ENCODE measurements around the gene FAM174C.

DNA sequence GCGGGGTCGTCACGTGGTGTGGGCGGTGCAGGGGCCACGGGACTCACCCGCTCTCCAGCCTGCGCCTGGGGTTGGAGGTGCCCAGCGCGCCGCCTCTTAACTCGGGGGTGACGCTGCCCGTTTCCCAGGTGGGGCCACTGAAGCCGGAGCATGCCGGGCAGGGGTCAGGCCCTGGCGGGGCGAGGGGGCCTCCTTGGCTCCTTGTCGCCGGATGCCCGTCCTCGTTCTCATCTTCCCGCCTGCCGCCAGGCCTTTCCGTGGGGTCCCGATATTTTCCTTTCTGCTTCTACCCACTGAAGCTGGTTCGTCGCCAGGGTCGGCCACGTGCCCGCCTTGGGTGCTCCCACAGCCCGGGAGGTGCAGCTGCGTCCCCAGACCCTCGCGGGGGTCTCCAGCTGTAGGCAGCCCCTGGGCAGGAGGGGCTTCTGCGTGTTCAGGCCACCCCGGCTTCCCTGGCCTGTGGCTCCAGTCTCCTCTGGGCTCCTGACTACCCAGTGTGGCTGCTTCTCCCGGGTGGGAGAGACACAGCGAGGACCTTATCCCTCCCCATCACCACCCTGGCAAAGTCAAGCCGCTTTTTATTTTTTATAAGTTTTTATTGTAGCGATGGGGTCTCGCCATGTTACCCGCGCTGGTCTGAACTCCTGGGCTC lies 772 bp downstream of the FAM174C start:
- TF ChIP-seq CTCF (IDR thresholded peaks at IDR 0.05; ENCODE audit: low read length) (no peak), EZH2 (IDR thresholded peaks at IDR 0.05; ENCODE audit: borderline replicate concordance, low read length) (no peak)

Measured in OCI-LY1 (cell line).